HG03039 (cell line): ENCODE data around the gene RASA1.

Source experiments
- ATAC-seq: cut with Tn5 transposase; IDR thresholded peaks from one replicate; pipeline ENCODE4 v1.9.1; 2021; ENCODE audit warnings: mild to moderate bottlenecking, moderate library complexity; ENCODE audit not compliant: unreplicated experiment

RASA1 gene

DNA sequence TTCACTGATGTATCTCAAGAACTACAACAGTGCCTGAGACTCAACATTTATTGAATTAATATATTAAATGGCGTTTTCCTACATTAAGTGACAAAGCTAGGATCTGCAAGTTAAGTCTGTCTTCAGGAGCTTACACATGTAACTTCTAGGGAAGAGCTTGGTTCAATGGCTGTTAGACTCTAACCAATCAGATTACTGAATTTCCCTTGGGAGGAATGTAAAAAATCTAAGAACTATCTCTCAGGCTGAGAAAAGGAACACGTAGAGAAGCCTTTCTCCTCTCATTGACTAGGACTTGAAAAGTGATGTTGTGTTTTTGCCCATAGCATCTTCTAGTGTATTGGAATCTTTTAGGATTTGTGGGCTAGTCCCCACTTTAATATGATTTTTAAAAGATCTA, 91.4 kb downstream of the RASA1 start:
- ATAC-seq: no peak

DNA sequence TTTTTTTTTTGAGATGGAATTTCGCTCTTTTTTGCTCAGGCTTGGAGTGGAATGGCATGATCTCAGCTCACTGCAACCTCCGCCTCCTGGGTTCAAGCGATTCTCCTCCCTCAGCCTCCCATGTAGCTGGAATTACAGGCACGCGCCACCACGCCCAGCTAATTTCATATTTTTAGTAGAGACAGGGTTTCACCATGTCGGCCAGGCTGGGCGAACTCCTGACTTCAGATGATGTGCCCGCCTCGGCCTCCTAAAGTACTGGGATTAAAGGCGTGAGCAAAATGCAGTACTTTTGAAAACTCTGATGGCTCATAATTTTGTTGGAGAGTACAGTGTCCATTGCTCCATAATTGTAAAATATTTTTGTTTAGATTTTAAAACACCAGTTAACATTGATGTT, 92.4 kb downstream of the RASA1 start:
- ATAC-seq: no peak

DNA sequence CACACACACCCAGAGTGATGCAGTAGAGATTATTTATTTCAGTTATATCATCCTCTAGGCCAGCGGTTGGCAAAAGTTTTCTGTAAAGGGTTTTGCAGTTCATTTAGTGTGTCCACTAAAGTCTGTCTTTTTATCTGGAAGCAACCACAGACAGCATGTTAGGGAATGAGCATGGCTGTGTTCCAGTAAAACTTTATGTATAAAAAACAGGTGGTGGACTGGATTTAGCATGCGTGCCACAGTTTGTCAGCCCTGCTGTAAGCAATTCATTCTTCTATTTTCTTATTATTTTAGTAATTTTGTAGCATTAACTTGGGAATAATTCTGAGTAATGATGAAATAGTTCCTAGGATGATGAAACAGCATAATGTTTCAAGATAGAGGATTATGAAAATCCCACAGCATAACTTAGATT, 93.4 kb downstream of the RASA1 start:
- ATAC-seq: no peak

DNA sequence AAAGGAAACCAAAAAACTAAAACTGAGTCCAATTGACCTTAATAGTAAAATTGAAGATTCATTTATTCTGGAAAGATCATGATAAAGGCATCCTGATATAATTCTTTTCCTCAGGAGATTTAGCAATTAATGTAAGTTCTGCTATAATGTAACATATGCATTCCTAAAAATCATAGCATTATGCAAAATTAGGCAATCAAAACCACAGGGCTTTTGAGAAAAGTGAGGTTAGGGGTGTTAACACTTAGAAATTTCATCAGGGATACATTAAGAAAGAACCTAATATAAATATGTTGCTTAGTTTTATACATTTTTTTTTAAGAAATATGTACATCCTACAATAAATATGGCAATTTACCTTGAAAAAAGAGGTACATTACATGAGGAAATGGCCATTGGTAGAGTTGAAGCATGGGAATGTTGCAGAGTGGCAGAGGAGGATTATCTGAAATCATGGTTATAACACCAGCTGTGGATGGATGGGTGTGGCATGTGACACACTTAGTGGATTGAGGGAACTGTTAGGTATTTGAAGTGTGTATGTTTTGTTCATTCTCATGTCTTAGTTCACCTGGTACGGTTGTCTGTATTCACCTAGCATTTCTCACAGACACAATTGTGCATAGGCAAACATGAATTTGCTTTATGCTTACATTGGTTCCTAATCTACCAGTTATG, 94.0 kb downstream of the RASA1 start:
- ATAC-seq: no peak

DNA sequence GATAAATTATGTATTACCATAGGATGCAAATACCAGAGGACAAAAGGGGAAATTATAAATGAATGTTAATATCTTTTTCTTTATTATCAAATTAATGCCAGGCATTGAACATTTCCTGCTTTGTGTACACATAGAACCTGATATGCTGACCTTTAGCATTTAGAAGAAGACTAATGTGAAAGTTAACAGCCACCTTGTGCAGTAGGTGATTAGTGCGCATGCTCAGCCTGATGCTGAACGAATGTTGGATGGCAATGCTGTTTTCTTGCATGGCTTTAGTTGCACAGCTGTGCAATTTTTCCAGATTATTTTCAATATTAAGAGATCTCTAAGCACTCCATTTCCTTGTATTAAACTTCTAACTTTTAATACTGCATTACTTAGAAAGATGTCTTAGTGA, 99.6 kb downstream of the RASA1 start:
- no peak for ATAC-seq

DNA sequence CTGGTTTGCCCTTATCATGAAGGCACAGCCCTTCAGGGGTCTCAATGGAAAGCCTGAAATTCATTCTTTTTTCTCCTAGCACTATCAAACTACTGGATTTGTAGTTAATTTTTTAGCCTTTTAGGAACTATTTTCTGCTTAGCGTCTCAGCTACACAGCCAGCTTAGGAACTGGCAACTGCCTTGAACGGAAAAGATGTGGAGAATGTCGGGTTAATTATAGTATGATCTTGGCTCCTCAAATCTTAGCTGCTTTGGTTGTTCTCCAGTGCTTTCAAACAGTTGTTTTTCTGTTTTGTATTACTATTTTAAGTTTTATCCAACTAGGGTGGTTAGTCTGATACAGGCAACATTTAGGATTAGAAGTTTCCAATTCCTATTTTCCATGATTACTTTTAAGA, 100.9 kb downstream of the RASA1 start:
- no peak for ATAC-seq

DNA sequence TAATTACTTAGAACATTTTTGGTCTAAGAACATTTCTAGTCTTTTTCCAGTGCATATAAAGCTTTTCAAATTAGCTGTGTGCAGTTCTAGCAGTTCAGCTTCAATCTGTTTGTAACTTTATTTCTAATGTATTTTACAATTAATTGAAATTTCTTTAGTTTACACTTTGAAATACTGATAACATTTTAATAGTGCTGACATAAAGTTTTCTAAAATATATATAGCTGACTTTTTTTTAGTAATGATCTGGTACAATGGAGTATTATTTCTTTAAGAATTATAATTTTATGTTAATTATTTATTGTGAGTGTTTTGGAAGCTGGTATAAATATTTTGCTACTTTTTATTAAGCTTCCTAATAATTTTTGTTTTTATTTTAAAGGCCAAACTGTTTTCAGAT, 101.7 kb downstream of the RASA1 start:
- ATAC-seq: no peak

DNA sequence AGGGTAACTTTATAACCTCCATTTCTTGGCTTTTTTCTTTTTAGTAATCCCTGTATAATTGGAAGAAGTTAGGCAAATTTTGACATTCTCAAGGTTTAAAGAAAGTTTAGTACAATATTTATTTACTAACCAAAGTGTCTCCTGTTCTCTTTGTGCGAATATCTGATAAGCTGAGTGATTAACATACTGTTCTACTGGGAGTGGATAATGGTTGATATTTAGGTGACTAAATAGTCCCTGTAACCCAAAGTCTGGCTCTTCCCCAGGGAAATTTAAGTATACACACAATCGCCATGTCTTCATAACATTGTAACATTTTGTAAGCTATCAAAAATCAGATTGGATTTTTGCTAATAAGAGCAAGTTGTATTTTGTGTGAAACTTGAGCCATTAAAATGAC, 105.0 kb downstream of the RASA1 start:
- ATAC-seq: no peak

DNA sequence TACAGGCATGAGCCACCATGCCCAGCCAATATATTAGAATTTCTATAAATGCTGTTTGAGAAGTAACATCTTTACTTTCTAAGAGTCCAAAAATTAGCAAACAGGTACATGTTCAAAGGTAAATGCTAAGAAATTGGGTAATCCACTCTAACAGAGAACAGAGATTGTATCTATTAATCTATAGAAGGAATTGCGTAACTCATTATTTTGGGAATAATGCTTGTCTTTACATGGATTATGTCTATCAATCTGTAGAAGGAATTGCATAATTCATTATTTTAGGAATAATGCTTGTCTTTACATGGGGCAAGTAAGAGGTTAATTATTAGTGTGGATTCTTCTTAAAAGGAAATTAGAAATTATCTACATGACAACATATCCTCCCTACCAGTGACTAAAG, 114.5 kb downstream of the RASA1 start:
- no peak for ATAC-seq

DNA sequence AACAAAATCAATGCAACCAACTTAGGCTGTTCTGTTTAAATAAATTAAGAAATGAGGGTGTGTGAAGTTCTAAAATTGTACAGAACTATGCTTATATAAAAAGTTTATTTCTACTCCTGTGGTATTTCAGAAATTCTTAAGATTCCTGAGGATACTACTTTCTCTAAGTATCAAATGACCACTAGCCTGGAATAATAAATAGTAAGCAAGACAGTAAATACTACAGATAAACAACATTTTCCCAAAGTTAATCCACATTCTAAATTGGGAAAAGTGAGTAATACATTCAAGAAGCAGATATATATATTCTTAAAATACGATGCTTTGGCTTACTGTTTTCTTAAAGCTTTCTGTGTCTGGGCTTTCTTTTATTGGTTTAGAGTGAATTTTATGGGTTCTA, 115.5 kb downstream of the RASA1 start:
- ATAC-seq: no peak

DNA sequence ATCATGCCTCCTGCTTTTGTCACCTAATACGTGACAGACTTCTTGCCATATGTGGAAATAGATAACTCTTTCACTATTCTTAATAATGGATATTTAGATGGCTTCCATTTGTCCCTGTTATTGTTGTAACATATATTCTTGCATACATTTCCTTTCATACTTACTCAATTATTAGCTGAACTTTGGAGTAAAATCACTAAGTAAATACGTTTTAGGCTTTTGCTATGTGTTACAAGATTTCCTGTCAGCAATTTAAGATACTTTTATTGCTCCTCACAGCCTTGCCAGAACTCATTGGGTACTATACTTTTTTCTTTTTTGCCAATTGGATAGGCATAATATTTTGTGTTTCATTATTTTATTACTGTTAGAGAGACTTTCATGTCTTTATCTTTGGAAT, 118.1 kb downstream of the RASA1 start:
- ATAC-seq: no peak

DNA sequence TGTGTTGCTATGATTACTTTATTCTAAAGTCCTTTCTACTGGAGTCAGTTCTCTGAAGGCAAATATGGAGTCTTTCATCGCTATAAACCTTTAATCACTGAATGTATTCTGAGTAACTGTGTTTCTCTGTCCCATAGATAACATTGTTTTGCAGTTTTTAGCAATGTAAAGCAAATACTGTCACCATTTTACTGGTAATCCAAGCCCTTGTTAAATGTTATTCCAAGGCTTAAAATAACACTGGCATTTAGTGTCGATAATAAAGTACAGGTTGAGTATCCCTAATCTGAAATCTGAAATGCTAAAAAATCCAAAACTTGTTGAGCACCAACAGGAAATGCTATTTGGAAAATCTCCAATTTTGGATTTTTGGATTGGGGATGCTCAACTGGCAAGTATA, 120.4 kb downstream of the RASA1 start:
- no peak for ATAC-seq

DNA sequence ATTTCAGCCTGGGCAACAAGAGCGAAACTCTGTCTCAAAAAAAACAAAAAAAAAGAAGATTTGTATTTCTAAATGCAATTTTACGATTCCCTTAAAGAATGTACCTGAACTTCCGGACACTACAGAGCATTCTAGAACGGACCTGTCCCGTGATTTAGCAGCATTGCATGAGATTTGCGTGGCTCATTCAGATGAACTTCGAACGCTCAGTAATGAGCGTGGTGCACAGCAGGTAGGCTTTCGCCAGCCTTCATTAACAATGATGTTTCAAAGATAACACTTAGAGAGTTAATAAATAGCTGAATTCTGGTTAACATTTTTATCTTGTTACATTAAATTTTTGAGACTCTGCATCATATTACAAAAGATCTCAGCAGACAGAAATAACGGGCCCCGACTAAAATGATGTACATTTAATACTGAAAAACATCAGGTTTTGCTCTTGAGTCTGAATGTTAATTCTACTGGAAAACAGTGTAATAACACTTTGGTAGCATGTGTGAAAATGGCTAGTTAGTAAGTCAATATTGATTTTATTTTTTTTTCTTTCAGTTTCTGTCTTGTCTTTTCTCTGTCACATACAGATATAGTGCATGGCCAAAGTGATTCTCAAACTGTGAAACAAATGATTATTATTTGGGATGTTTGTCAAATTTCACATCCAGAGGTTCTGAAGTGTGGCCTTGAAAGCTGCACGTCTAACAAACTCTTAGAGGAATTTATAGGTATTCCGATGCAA, 121.8 kb downstream of the RASA1 start:
- no peak for ATAC-seq

DNA sequence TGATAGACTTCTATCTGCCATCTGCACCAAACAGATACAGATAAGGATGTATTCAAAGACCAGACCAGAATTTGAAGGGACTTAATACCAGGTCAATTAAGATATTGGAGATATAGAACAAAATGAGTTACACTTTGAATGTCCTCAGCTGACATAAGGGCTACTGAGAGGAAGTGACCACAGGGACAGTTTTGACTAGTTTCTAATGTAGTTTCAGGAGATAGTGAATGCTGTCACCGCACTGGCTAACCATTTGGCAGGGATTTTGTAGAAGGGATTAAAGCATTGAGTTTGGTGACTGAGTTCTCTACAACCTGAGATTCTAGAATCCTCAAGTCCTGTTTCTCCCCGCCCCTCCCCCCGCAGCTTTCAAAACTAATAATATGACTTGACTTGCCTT, 122.4 kb downstream of the RASA1 start:
- no peak for ATAC-seq

DNA sequence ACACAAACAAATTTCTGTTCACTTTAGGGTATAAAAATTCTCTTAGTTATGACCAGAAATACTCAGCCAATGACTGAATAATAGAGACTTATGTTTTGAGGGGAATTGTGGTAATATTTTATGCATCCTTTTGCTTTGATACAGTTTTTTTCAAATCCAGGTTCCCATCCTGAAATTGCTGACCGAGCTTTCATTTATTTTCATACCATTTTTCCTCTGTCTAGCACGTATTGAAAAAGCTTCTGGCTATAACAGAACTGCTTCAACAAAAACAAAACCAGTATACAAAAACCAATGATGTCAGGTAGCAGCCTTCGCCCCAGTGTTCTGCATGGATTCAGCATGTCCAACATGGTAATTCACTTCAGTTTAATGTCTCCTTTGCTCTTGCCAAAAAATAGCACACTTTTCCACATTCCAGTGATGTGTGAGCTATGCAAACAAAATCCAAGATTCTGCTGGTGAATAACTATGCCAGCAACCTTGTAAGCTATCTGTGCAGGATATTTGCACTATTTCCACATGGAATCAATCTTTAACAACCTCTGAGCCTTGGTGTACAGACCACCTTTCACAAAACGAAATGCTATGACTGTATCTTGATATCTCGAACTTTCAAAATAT, 123.0 kb downstream of the RASA1 start:
- ATAC-seq: no peak

DNA sequence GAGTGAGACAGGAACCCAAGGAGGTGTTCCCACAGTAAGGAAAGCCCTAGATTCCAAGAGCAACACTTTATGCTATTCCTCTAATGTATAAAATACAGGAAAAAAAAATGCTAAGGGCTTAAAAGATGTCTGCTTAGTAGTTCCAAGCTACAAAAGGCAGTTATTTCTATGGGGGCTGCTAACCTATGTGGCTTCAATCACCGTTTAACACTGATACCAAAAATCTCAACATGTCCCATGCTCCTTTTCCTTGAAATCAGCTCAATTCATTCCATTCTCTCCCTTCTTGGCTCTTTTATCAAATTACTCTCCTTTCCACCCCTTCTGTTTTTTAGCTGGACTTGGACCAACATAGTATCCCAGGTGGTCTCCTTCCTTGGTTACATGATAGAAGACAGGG, 124.5 kb downstream of the RASA1 start:
- no peak for ATAC-seq

DNA sequence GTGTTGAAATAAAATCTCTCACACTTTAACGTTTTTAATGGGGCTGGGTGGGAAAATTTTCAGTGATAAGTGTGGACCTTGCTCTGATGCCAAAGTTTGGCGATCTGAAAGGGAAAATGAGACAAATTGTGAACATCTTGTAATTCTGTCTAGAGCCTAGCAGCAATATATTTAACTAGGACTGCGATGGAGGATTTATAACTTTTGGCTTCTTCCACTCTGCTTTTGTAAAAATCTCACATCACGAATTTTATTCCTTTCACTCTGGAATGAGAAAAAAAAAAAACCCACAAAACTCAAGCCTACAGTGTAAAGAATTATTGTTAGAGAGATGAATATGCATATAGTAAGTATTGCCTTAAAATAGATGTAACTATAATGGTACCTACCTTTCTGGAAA, 125.1 kb downstream of the RASA1 start:
- no peak for ATAC-seq

DNA sequence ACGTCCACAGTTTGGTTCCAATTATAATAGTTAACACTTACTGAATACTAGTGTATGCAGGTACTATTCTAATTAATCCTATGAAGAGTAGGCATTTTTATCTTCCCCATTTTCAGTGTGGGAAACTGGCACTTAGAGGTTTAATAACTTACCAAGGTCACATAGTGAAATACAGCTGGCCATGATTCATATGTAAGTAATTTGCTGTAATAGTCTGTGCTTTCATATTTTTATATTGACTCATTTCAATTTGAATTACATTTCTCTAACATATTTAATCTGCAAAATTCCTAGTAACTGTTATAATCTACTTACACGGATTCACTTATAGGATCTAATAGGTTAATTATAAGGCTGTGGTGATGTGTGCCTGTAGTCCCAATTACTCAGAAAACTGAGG, 125.6 kb downstream of the RASA1 start:
- no peak for ATAC-seq

DNA sequence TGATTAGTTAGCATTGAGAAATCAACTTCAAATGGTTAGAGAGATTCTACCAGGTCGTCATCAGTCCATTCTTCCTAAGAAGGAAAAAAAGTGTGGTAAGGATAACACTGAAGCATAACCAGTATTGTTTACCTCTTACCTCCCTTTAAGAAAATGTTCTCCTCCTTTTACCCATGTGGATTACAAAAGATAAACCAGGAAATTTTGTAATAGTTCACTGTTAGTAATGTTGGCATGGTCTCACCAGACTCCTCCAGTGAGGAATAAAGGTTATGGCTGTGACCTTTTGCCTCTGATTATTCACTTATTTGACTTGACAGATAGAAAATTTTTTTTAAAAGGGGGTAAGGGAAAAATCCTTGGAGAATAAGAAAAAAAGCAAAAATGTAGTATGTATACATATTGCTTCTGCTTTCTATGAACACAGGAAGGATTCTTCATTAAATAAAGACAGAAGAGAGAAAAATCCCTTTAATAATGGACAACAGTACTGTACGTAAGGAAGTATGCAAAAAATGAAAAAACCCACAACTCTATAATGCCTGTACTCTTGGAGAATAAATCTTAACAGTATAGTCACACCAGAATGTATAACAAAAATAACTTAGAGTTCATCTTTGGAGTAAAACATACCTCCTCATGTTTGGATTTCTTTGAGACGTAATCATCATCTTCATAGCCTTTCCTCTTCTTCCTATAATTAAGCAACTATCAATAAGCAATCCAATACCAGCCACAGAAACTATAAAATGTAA, 126.9 kb downstream of the RASA1 start:
- no peak for ATAC-seq

DNA sequence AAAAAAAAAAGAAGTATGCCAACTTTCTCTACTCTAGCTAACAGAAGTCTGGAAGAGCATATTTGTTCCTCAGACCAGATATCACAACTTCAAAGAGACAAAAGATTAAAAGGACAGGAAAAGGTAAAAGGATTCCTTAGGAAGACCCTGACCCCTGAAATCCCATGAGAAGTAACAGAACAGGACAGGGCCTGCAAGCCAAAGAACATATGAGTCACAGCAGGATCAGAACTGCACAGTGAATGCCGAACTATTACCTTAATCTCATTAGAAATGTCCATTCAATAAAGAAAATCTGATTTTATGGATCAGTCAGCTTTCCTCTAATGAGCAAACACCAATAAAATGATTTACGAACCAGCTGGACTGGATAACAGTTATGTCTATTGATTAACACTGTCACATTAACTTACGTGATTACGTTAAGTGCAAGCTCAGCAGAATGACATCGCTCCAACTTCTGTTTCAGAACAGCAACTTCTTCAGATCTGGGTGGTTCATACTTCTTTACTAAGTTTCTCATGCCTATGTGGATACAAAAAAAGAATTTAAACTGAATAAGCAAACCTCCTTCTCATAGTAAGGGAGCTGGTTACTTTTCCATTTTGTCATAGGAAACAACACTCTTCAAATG, 131.4 kb downstream of the RASA1 start:
- ATAC-seq: no peak

DNA sequence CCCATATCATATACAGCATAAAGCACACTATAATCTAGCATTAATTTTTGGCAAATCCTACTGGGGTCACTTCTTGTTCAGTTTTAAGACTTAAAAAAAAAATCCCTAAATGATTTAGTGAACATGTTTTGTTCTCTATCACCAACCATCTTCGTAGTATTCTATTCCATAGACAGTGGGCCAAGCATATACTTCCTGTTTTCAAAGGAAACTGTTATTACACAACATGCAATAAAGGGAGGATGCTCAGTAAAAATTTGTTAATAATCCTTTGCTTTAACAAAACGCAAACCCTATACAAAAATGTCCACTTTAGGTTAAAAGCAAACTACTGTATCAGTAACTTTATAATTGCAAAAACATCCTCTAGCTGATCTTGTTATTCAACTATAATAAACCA, 132.0 kb downstream of the RASA1 start:
- ATAC-seq: no peak
